ENCODE measurements around the gene COG2.

DNA sequence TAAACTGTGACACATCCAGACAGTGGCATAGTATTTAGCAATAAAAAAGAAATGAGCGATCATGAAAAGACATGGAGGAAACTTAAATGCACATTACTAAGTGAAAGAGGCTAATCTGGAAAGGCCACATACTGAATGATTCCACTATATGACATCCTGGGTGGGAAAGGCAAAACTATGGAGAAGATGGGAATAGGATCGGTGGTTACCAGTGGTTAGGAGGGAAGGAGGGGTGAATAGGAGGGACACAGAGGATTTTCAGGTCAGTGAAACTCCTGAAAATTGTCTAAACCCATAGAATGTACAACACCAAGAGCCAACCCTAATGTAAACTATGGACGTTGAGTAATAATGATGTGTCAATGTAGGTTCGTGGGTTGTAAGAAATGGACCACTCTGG lies 57.9 kb downstream of the COG2 start:
- TF ChIP-seq, protein P1, sequence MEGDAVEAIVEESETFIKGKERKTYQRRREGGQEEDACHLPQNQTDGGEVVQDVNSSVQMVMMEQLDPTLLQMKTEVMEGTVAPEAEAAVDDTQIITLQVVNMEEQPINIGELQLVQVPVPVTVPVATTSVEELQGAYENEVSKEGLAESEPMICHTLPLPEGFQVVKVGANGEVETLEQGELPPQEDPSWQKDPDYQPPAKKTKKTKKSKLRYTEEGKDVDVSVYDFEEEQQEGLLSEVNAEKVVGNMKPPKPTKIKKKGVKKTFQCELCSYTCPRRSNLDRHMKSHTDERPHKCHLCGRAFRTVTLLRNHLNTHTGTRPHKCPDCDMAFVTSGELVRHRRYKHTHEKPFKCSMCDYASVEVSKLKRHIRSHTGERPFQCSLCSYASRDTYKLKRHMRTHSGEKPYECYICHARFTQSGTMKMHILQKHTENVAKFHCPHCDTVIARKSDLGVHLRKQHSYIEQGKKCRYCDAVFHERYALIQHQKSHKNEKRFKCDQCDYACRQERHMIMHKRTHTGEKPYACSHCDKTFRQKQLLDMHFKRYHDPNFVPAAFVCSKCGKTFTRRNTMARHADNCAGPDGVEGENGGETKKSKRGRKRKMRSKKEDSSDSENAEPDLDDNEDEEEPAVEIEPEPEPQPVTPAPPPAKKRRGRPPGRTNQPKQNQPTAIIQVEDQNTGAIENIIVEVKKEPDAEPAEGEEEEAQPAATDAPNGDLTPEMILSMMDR (conservative IDR thresholded peaks at IDR 0.05), result no peak
- no peak for TF ChIP-seq EZH2 (IDR thresholded peaks at IDR 0.05; ENCODE audit: low read depth)

All from PC-9 (cell line).